ENCODE results near the gene CACNB4.

Gene CACNB4

DNA sequence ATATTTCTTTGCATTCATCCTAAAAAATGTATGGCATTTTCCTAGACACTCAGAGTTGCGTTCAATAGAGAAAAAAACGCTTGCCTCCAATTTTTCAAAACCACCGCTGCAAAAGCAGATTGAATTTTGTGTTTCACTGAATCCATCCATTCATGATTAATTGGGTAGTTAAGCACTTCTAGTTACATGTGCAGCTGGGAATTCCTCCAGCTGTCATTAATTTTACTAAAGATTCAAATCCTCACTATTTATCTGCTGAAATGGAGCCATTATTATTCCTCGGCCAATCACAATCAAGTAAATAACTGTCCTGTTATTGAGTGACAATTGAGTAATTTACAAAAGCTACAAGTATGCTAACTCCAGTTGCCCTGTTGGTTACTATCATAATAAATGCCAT, 194.8 kb downstream of the CACNB4 start:
- Histone ChIP-seq H3K79me1 (replicated peaks; ENCODE audit: low read length, poor library complexity, severe bottlenecking) (no peaks in the 10 kb centered on the region), H3K23ac (ENCODE audit: low read length in 2 of 2) (no peak overlapping the region), H3K18ac (ENCODE audit: low read depth in 1 of 2, low read length in 2 of 2) (no peak overlapping the region), H4K8ac (ENCODE audit: low read length) (no peak overlapping the region), H2AFZ (ENCODE audit: low read depth, low read length) (no peak overlapping the region), H3K4ac (ENCODE audit: low read depth in 1 of 2, low read length in 2 of 2) (no peak overlapping the region), H2AK5ac (ENCODE audit: low read length, severe bottlenecking) (no peak overlapping the region), H3K9ac (ENCODE audit: low read length) (no peak overlapping the region), H2BK15ac (ENCODE audit: low read depth, poor library complexity, severe bottlenecking) (no peak overlapping the region), H3K4me3 (ENCODE audit: insufficient read depth in 1 of 2, low read depth in 1 of 2, low read length in 2 of 2) (no peak overlapping the region), H2BK120ac (ENCODE audit: low read depth, low read length) (no peak overlapping the region), H3K36me3 (ENCODE audit: control insufficient read depth in 1 of 2, insufficient read depth in 2 of 2, low read depth in 1 of 2, low read length in 2 of 2) (no peaks in the 10 kb centered on the region), H3K9me3 (ENCODE audit: control insufficient read depth, low read length) (no peaks in the 10 kb centered on the region), H3K14ac (ENCODE audit: low read length in 2 of 2) (no peak overlapping the region), H2BK5ac (ENCODE audit: low read depth, low read length, poor library complexity, severe bottlenecking) (no peak overlapping the region), H3K4me1 (ENCODE audit: control insufficient read depth, insufficient read depth, low read depth, low read length) (no peaks in the 10 kb centered on the region), H2BK12ac (ENCODE audit: low read length in 2 of 2) (no peak overlapping the region), H3K27me3 (ENCODE audit: control insufficient read depth in 1 of 2, insufficient read depth in 1 of 2, low read length in 2 of 2) (peaks cover 0 to 3% of the 10 kb centered on the region in 2 experiments), H3K27ac (ENCODE audit: low read length, poor library complexity, severe bottlenecking) (no peak overlapping the region), H4K91ac (ENCODE audit: low read length) (no peak overlapping the region), H3K4me2 (ENCODE audit: low read length, poor library complexity, severe bottlenecking) (no peak overlapping the region)
- WGBS = 100% methylated on average over 1 of the region's 4 CpGs
- DNase-seq = no peak

DNA sequence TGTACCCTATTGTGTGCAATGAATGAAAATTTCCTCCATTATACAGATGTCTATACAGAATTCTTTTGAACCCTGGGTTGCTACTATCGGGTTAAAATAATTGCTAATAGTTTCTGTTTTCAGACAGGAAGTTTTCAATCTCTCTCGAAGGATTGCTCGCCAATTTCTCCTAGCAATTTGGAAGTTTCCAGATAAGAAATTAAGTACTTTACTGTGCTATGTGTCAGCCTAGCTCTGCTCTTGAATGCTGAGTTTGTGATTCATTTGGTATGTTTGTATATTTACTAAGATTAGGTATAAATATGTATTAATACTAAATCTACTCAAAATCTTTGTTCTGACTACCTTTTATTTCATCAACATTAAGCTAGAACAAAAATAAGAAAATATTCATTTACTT, 196.0 kb downstream of the CACNB4 start:
- no peak overlapping the region for H3K23ac ChIP-seq (ENCODE audit: low read length in 2 of 2)
- H3K9ac ChIP-seq (ENCODE audit: low read length) = no peak overlapping the region
- H4K8ac ChIP-seq (ENCODE audit: low read length) = no peak overlapping the region
- no peak overlapping the region for H3K4me3 ChIP-seq (ENCODE audit: insufficient read depth in 1 of 2, low read depth in 1 of 2, low read length in 2 of 2)
- no peak overlapping the region for H3K4me2 ChIP-seq (ENCODE audit: low read length, poor library complexity, severe bottlenecking)
- H3K27me3 ChIP-seq (ENCODE audit: control insufficient read depth in 1 of 2, insufficient read depth in 1 of 2, low read length in 2 of 2) = peaks cover 0 to 3% of the 10 kb centered on the region in 2 experiments
- H2AFZ ChIP-seq (ENCODE audit: low read depth, low read length) = no peak overlapping the region
- 43% methylated on average over 3 of the region's 3 CpGs for WGBS
- H2BK5ac ChIP-seq (ENCODE audit: low read depth, low read length, poor library complexity, severe bottlenecking) = no peak overlapping the region
- DNase-seq = peak; percentile 33
- no peak overlapping the region for H2AK5ac ChIP-seq (ENCODE audit: low read length, severe bottlenecking)
- H2BK12ac ChIP-seq (ENCODE audit: low read length in 2 of 2) = no peak overlapping the region
- no peak overlapping the region for H4K91ac ChIP-seq (ENCODE audit: low read length)
- H2BK15ac ChIP-seq (ENCODE audit: low read depth, poor library complexity, severe bottlenecking) = no peak overlapping the region
- H3K27ac ChIP-seq (ENCODE audit: low read length, poor library complexity, severe bottlenecking) = no peak overlapping the region
- H2BK120ac ChIP-seq (ENCODE audit: low read depth, low read length) = no peak overlapping the region
- no peak overlapping the region for H3K14ac ChIP-seq (ENCODE audit: low read length in 2 of 2)
- no peaks in the 10 kb centered on the region for H3K36me3 ChIP-seq (ENCODE audit: control insufficient read depth in 1 of 2, insufficient read depth in 2 of 2, low read depth in 1 of 2, low read length in 2 of 2)
- no peak overlapping the region for H3K18ac ChIP-seq (ENCODE audit: low read depth in 1 of 2, low read length in 2 of 2)
- H3K4me1 ChIP-seq (ENCODE audit: control insufficient read depth, insufficient read depth, low read depth, low read length) = no peaks in the 10 kb centered on the region
- no peak overlapping the region for H3K4ac ChIP-seq (ENCODE audit: low read depth in 1 of 2, low read length in 2 of 2)
- H3K79me1 ChIP-seq (replicated peaks; ENCODE audit: low read length, poor library complexity, severe bottlenecking) = no peaks in the 10 kb centered on the region
- H3K9me3 ChIP-seq (ENCODE audit: control insufficient read depth, low read length) = no peaks in the 10 kb centered on the region

DNA sequence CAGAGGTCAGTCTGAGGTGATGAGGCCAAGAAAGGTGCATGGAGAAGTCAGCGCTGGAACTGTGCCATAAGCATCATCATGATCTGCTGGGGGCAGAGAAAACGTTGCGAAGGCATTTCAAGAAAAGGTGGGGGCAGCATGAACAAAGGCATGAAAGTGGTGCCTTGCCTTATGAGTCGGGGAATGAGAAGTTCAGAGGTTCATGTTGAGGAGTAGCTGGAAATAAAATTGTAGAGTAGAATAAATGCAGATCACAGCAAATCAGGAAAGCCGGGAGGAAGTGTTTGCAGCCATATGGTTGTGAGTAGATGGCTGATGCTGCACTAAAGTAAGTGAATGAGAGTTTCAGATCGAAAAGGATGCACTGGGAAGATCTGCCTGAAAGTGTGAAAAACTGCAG, 198.5 kb downstream of the CACNB4 start:
- H3K36me3 ChIP-seq (ENCODE audit: control insufficient read depth in 1 of 2, insufficient read depth in 2 of 2, low read depth in 1 of 2, low read length in 2 of 2) = no peaks in the 10 kb centered on the region
- H3K27me3 ChIP-seq (ENCODE audit: control insufficient read depth in 1 of 2, insufficient read depth in 1 of 2, low read length in 2 of 2) = peaks cover 0 to 3% of the 10 kb centered on the region in 2 experiments
- no peak overlapping the region for H3K18ac ChIP-seq (ENCODE audit: low read depth in 1 of 2, low read length in 2 of 2)
- no peak overlapping the region for H2BK15ac ChIP-seq (ENCODE audit: low read depth, poor library complexity, severe bottlenecking)
- H3K4me1 ChIP-seq (ENCODE audit: control insufficient read depth, insufficient read depth, low read depth, low read length) = no peaks in the 10 kb centered on the region
- no peak overlapping the region for H2BK5ac ChIP-seq (ENCODE audit: low read depth, low read length, poor library complexity, severe bottlenecking)
- no peak overlapping the region for H2BK12ac ChIP-seq (ENCODE audit: low read length in 2 of 2)
- H3K4me2 ChIP-seq (ENCODE audit: low read length, poor library complexity, severe bottlenecking) = no peak overlapping the region
- H2AFZ ChIP-seq (ENCODE audit: low read depth, low read length) = no peak overlapping the region
- no peak overlapping the region for H4K8ac ChIP-seq (ENCODE audit: low read length)
- H4K91ac ChIP-seq (ENCODE audit: low read length) = no peak overlapping the region
- H3K23ac ChIP-seq (ENCODE audit: low read length in 2 of 2) = no peak overlapping the region
- no peak for DNase-seq
- no peak overlapping the region for H3K14ac ChIP-seq (ENCODE audit: low read length in 2 of 2)
- no peak overlapping the region for H3K27ac ChIP-seq (ENCODE audit: low read length, poor library complexity, severe bottlenecking)
- H3K4ac ChIP-seq (ENCODE audit: low read depth in 1 of 2, low read length in 2 of 2) = no peak overlapping the region
- 86% methylated on average over 6 of the region's 6 CpGs for WGBS
- H3K9ac ChIP-seq (ENCODE audit: low read length) = no peak overlapping the region
- no peak overlapping the region for H3K4me3 ChIP-seq (ENCODE audit: insufficient read depth in 1 of 2, low read depth in 1 of 2, low read length in 2 of 2)
- no peaks in the 10 kb centered on the region for H3K9me3 ChIP-seq (ENCODE audit: control insufficient read depth, low read length)
- H3K79me1 ChIP-seq (replicated peaks; ENCODE audit: low read length, poor library complexity, severe bottlenecking) = no peaks in the 10 kb centered on the region
- H2AK5ac ChIP-seq (ENCODE audit: low read length, severe bottlenecking) = no peak overlapping the region
- no peak overlapping the region for H2BK120ac ChIP-seq (ENCODE audit: low read depth, low read length)

DNA sequence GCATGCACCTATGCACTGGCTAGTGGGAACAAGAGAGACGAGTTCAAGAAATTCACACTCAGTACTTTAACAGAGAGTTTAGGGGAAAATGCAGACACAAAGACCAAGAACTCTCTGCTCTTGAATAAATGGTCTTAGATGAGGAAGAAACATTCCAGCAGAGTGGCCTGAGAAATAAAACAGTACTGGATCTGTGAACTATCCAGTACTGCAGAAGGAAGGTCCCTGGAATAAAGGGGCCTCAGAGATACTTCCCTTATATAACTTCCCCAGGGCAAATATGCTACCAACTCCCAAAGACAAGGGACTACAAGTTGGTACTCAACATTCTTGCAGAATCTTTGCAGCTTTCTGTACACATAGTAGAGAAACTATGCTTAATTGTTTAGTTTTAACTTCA, 199.7 kb downstream of the CACNB4 start:
- H2BK15ac ChIP-seq (ENCODE audit: low read depth, poor library complexity, severe bottlenecking) = no peak overlapping the region
- H3K4me3 ChIP-seq (ENCODE audit: insufficient read depth in 1 of 2, low read depth in 1 of 2, low read length in 2 of 2) = no peak overlapping the region
- H2BK12ac ChIP-seq (ENCODE audit: low read length in 2 of 2) = no peak overlapping the region
- no peak overlapping the region for H4K91ac ChIP-seq (ENCODE audit: low read length)
- no peak overlapping the region for H3K27ac ChIP-seq (ENCODE audit: low read length, poor library complexity, severe bottlenecking)
- H2BK5ac ChIP-seq (ENCODE audit: low read depth, low read length, poor library complexity, severe bottlenecking) = no peak overlapping the region
- WGBS = no CpG with 5 or more reads among the region's 1 CpG
- H3K4me1 ChIP-seq (ENCODE audit: control insufficient read depth, insufficient read depth, low read depth, low read length) = no peaks in the 10 kb centered on the region
- H3K18ac ChIP-seq (ENCODE audit: low read depth in 1 of 2, low read length in 2 of 2) = no peak overlapping the region
- no peaks in the 10 kb centered on the region for H3K36me3 ChIP-seq (ENCODE audit: control insufficient read depth in 1 of 2, insufficient read depth in 2 of 2, low read depth in 1 of 2, low read length in 2 of 2)
- H2AK5ac ChIP-seq (ENCODE audit: low read length, severe bottlenecking) = no peak overlapping the region
- H4K8ac ChIP-seq (ENCODE audit: low read length) = no peak overlapping the region
- H3K14ac ChIP-seq (ENCODE audit: low read length in 2 of 2) = no peak overlapping the region
- H2BK120ac ChIP-seq (ENCODE audit: low read depth, low read length) = no peak overlapping the region
- H3K9ac ChIP-seq (ENCODE audit: low read length) = no peak overlapping the region
- no peak overlapping the region for H3K23ac ChIP-seq (ENCODE audit: low read length in 2 of 2)
- no peak overlapping the region for H2AFZ ChIP-seq (ENCODE audit: low read depth, low read length)
- H3K4me2 ChIP-seq (ENCODE audit: low read length, poor library complexity, severe bottlenecking) = no peak overlapping the region
- peaks cover 5% of the 10 kb centered on the region for H3K9me3 ChIP-seq (ENCODE audit: control insufficient read depth, low read length)
- H3K79me1 ChIP-seq (replicated peaks; ENCODE audit: low read length, poor library complexity, severe bottlenecking) = no peaks in the 10 kb centered on the region
- H3K4ac ChIP-seq (ENCODE audit: low read depth in 1 of 2, low read length in 2 of 2) = no peak overlapping the region
- H3K27me3 ChIP-seq (ENCODE audit: control insufficient read depth in 1 of 2, insufficient read depth in 1 of 2, low read length in 2 of 2) = peaks cover 0 to 3% of the 10 kb centered on the region in 2 experiments
- DNase-seq = no peak

All from mesenchymal stem cell (in vitro differentiated cells and primary cell).